ENCODE results near the gene OR2J1.

Gene OR2J1

GRCh38 chr6:29099190-29099589 lies at the start of gene OR2J1:
Gene OR2J1, plus strand, starts transcription at chr6:29099490. Its CDS starts 1,453 bp downstream, at chr6:29100943.
- Histone ChIP-seq H3K4me1 (ENCODE audit: insufficient read depth, poor library complexity, severe bottlenecking) (no peaks in the 10 kb centered on the region), H3K27me3 (ENCODE audit: insufficient read depth, poor library complexity, severe bottlenecking) (peaks cover 6% of the 10 kb centered on the region), H3K9me3 (ENCODE audit: severe bottlenecking) (no peaks in the 10 kb centered on the region), H3K27ac (ENCODE audit: poor library complexity, severe bottlenecking) (no peak within 1 kb of the TSS), H3K4me3 (ENCODE audit: severe bottlenecking) (no peak within 1 kb of the TSS), H3K36me3 (ENCODE audit: low read depth) (no peaks in the 10 kb centered on the region)
- no peak for ATAC-seq (ENCODE audit: low read depth)
- DNase-seq (ENCODE audit: low spot score), result no peak
- no peak for TF ChIP-seq CTCF (IDR thresholded peaks at IDR 0.05; ENCODE audit: poor library complexity, severe bottlenecking)

- no peaks in the 10 kb centered on the region for H3K4me1 ChIP-seq (ENCODE audit: insufficient read depth, poor library complexity, severe bottlenecking)
- ATAC-seq (ENCODE audit: low read depth), result no peak
- H3K4me3 ChIP-seq (ENCODE audit: severe bottlenecking), result no peak overlapping the region
- H3K27me3 ChIP-seq (ENCODE audit: insufficient read depth, poor library complexity, severe bottlenecking), result peaks cover 25% of the 10 kb centered on the region
- H3K36me3 ChIP-seq (ENCODE audit: low read depth), result no peaks in the 10 kb centered on the region
- TF ChIP-seq CTCF (IDR thresholded peaks at IDR 0.05; ENCODE audit: poor library complexity, severe bottlenecking), result no peak
- H3K9me3 ChIP-seq (ENCODE audit: severe bottlenecking), result no peaks in the 10 kb centered on the region
- no peak overlapping the region for H3K27ac ChIP-seq (ENCODE audit: poor library complexity, severe bottlenecking)
- no peak for DNase-seq (ENCODE audit: low spot score)
These were observed 47.6 kb upstream of the OR2J1 start for GRCh38 chr6:29051680-29052079.

GRCh38 chr6:29071831-29072723 lies 27.2 kb upstream of the OR2J1 start:
- Histone ChIP-seq H3K4me3 (ENCODE audit: severe bottlenecking) (no peak overlapping the region), H3K9me3 (ENCODE audit: severe bottlenecking) (no peaks in the 10 kb centered on the region), H3K27me3 (ENCODE audit: insufficient read depth, poor library complexity, severe bottlenecking) (peaks cover 6% of the 10 kb centered on the region), H3K36me3 (ENCODE audit: low read depth) (no peaks in the 10 kb centered on the region), H3K4me1 (ENCODE audit: insufficient read depth, poor library complexity, severe bottlenecking) (no peaks in the 10 kb centered on the region), H3K27ac (ENCODE audit: poor library complexity, severe bottlenecking) (no peak overlapping the region)
- TF ChIP-seq CTCF (IDR thresholded peaks at IDR 0.05; ENCODE audit: poor library complexity, severe bottlenecking), result peak; percentile 60
- ATAC-seq (ENCODE audit: low read depth), result peak; percentile 73; the same call in 2 of the 3 replicates
- DNase-seq (ENCODE audit: low spot score), result no peak

- H3K4me1 ChIP-seq (ENCODE audit: insufficient read depth, poor library complexity, severe bottlenecking), result no peaks in the 10 kb centered on the region
- H3K4me3 ChIP-seq (ENCODE audit: severe bottlenecking), result no peak overlapping the region
- TF ChIP-seq CTCF (IDR thresholded peaks at IDR 0.05; ENCODE audit: poor library complexity, severe bottlenecking), result no peak
- no peaks in the 10 kb centered on the region for H3K9me3 ChIP-seq (ENCODE audit: severe bottlenecking)
- ATAC-seq (ENCODE audit: low read depth), result no peak
- H3K36me3 ChIP-seq (ENCODE audit: low read depth), result no peaks in the 10 kb centered on the region
- no peaks in the 10 kb centered on the region for H3K27me3 ChIP-seq (ENCODE audit: insufficient read depth, poor library complexity, severe bottlenecking)
- no peak overlapping the region for H3K27ac ChIP-seq (ENCODE audit: poor library complexity, severe bottlenecking)
- no peak for DNase-seq (ENCODE audit: low spot score)
These were observed 20.1 kb upstream of the OR2J1 start for GRCh38 chr6:29079203-29079602.

- Histone ChIP-seq H3K9me3 (ENCODE audit: severe bottlenecking) (no peaks in the 10 kb centered on the region), H3K27ac (ENCODE audit: poor library complexity, severe bottlenecking) (no peak overlapping the region), H3K4me1 (ENCODE audit: insufficient read depth, poor library complexity, severe bottlenecking) (no peaks in the 10 kb centered on the region), H3K27me3 (ENCODE audit: insufficient read depth, poor library complexity, severe bottlenecking) (no peaks in the 10 kb centered on the region), H3K4me3 (ENCODE audit: severe bottlenecking) (no peak overlapping the region), H3K36me3 (ENCODE audit: low read depth) (no peaks in the 10 kb centered on the region)
- ATAC-seq (ENCODE audit: low read depth), result no peak
- no peak for DNase-seq (ENCODE audit: low spot score)
- no peak for TF ChIP-seq CTCF (IDR thresholded peaks at IDR 0.05; ENCODE audit: poor library complexity, severe bottlenecking)
These were observed 18.0 kb upstream of the OR2J1 start for GRCh38 chr6:29081312-29081711.
